T-helper 22 cell (primary cell): Measurements from ENCODE around the gene SCYL1.

Experiments
- DNase-seq: peaks from one replicate; pipeline ENCODE4 v3.0.0-alpha.2; 2020; ENCODE audit warnings: low read depth

SCYL1 gene

GRCh38 chr11:65493367-65494176, 31.3 kb upstream of the SCYL1 start:
- DNase-seq: no peak

GRCh38 chr11:65496304-65497140, 28.4 kb upstream of the SCYL1 start:
- no peak for DNase-seq

GRCh38 chr11:65497141-65498041, 27.5 kb upstream of the SCYL1 start:
- peak; percentile 95 for DNase-seq

- DNase-seq: no peak
Measured at GRCh38 chr11:65498042-65498726, 26.7 kb upstream of the SCYL1 start.

- no peak for DNase-seq
Measured at GRCh38 chr11:65498727-65498976, 26.2 kb upstream of the SCYL1 start.

GRCh38 chr11:65498977-65499712, 25.7 kb upstream of the SCYL1 start, which contains the start of gene MALAT1:
TSS of gene MALAT1 (plus strand) at chr11:65499045.
- peak; percentile 84 for DNase-seq

- DNase-seq: no peak
Measured at GRCh38 chr11:65499713-65500386, 25.0 kb upstream of the SCYL1 start.

- DNase-seq: no peak
Measured at GRCh38 chr11:65500387-65501185, 24.3 kb upstream of the SCYL1 start.

GRCh38 chr11:65501186-65501471, 23.8 kb upstream of the SCYL1 start:
- no peak for DNase-seq

GRCh38 chr11:65501472-65502273, 23.2 kb upstream of the SCYL1 start:
- no peak for DNase-seq

GRCh38 chr11:65502274-65502554, 22.7 kb upstream of the SCYL1 start:
- DNase-seq: no peak

- DNase-seq: no peak
Measured at GRCh38 chr11:65502555-65503367, 22.1 kb upstream of the SCYL1 start.

GRCh38 chr11:65503368-65503948, 21.4 kb upstream of the SCYL1 start:
- DNase-seq: no peak

- DNase-seq: no peak
Measured at GRCh38 chr11:65503949-65504673, 20.8 kb upstream of the SCYL1 start.

- DNase-seq: no peak
Measured at GRCh38 chr11:65504674-65505465, 20.0 kb upstream of the SCYL1 start.

GRCh38 chr11:65505466-65506289, 19.2 kb upstream of the SCYL1 start:
- DNase-seq: no peak
